IMR-90 (cell line): ENCODE results near the gene CCDC117.
"Not testable (repeated sequence)": the region's sequence is repeated elsewhere in the genome, so short reads cannot be mapped to it uniquely, and the experiment has no call there.

Experiments used
- MAFK ChIP-seq: IDR thresholded peaks from 2 replicates; pipeline ENCODE4 v1.6.1; 2012; ENCODE audit warnings: low read depth, low read length, improper control_type of control experiment
- POLR2A ChIP-seq: IDR thresholded peaks from 2 replicates; pipeline ENCODE4 v1.6.1; 2012; ENCODE audit warnings: mild to moderate bottlenecking, low read depth, low read length
- RAD21 ChIP-seq: IDR thresholded peaks from 2 replicates; pipeline ENCODE4 v1.6.1; 2012; ENCODE audit warnings: low read length, improper control_type of control experiment

- TF ChIP-seq RAD21, MAFK, POLR2A: not testable (repeated sequence)
These were observed 33.6 kb upstream of the CCDC117 start for GRCh38 chr22:28738876-28739275.
